BE2C (cell line): Measurements from ENCODE around the gene ABTB2.

Source experiments
- DNase-seq: peaks from one replicate; pipeline ENCODE4 v3.0.0-alpha.2; 2020
- H3K27me3 ChIP-seq: fragments of 250-450 bp; sonication (Bioruptor Pico); 2 replicates; pipeline ENCODE4 v1.5.1; 2020; ENCODE audit warnings: mild to moderate bottlenecking
- H3K36me3 ChIP-seq: fragments of 250-450 bp; sonication (Bioruptor Pico); 2 replicates; pipeline ENCODE4 v1.5.1; 2020; ENCODE audit warnings: mild to moderate bottlenecking
- H3K4me1 ChIP-seq: fragments of 250-450 bp; sonication (Bioruptor Pico); 2 replicates; pipeline ENCODE4 v1.5.1; 2020
- H3K4me3 ChIP-seq: 2 replicates; pipeline ENCODE4 v1.5.1; 2011; ENCODE audit warnings: low read depth, low read length
- H3K9me3 ChIP-seq: fragments of 250-450 bp; sonication (Bioruptor Pico); 2 replicates; pipeline ENCODE4 v1.5.1; 2020
- TF ChIP-seq, protein P1 (sequence below): IDR thresholded peaks from 2 replicates; pipeline ENCODE4 v1.5.1; 2012; ENCODE audit warnings: mild to moderate bottlenecking, low read depth, low read length

ABTB2 gene

DNA sequence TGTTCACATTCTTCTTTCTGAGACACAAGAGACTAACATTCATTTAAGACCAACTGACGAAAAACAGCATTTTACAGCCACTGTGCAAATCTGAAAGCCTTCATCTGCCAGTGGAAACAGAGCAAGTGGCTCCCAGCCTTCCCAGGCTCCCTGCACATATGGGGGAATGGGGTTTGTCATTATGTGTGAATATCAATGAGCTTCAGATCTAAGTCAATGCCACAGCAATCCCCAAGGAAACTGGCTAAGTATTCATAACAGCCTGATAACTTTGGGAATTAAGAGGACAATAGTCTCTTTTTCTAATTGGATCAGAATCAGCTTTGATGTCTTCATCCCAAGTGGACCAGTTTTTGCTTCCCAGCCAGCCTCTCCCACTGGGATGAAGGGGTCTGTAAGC is 66.9 kb downstream of the ABTB2 start:
- no peaks in the 10 kb centered on the region for H3K27me3 ChIP-seq
- H3K4me1 ChIP-seq: no peaks in the 10 kb centered on the region
- no peak for DNase-seq
- H3K9me3 ChIP-seq: no peaks in the 10 kb centered on the region
- no peak overlapping the region for H3K4me3 ChIP-seq
- H3K36me3 ChIP-seq: no peaks in the 10 kb centered on the region
- TF ChIP-seq, protein P1, sequence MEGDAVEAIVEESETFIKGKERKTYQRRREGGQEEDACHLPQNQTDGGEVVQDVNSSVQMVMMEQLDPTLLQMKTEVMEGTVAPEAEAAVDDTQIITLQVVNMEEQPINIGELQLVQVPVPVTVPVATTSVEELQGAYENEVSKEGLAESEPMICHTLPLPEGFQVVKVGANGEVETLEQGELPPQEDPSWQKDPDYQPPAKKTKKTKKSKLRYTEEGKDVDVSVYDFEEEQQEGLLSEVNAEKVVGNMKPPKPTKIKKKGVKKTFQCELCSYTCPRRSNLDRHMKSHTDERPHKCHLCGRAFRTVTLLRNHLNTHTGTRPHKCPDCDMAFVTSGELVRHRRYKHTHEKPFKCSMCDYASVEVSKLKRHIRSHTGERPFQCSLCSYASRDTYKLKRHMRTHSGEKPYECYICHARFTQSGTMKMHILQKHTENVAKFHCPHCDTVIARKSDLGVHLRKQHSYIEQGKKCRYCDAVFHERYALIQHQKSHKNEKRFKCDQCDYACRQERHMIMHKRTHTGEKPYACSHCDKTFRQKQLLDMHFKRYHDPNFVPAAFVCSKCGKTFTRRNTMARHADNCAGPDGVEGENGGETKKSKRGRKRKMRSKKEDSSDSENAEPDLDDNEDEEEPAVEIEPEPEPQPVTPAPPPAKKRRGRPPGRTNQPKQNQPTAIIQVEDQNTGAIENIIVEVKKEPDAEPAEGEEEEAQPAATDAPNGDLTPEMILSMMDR: no peak

- no peaks in the 10 kb centered on the region for H3K27me3 ChIP-seq
- no peaks in the 10 kb centered on the region for H3K36me3 ChIP-seq
- TF ChIP-seq, protein P1: no peak
- peaks cover 11% of the 10 kb centered on the region for H3K4me1 ChIP-seq
- no peaks in the 10 kb centered on the region for H3K9me3 ChIP-seq
- no peak for DNase-seq
- no peak overlapping the region for H3K4me3 ChIP-seq
Measured at GRCh38 chr11:34288492-34288891, 69.3 kb downstream of the ABTB2 start.

- Histone ChIP-seq H3K4me3 (peak overlapping the region; percentile 32), H3K9me3 (no peaks in the 10 kb centered on the region), H3K27me3 (no peaks in the 10 kb centered on the region), H3K36me3 (no peaks in the 10 kb centered on the region), H3K4me1 (peaks cover 11% of the 10 kb centered on the region)
- TF ChIP-seq, protein P1: no peak
- DNase-seq: peak; percentile 63
Measured at GRCh38 chr11:34284811-34285481, 72.9 kb downstream of the ABTB2 start.

DNA sequence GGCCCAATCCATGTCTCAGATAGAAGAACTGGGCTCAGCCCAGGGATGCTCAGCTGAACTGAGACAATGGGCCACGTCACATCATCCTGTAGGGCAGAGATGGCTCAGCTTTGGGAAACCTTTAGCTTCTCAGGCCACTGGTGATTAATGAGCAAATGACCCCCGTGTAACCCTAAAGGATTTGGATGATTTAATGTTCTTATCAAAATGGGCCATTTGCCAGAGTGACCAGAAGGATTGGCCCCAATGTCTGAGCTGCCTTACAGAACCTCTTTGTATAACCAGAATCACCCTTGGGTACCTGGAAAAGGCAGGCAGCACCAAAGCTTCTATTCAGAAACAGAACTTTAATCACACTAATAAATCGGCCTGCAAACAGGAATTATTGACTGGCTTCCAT is 73.7 kb downstream of the ABTB2 start:
- Histone ChIP-seq H3K36me3 (no peaks in the 10 kb centered on the region), H3K9me3 (no peaks in the 10 kb centered on the region), H3K27me3 (no peaks in the 10 kb centered on the region), H3K4me3 (no peak overlapping the region), H3K4me1 (peaks cover 11% of the 10 kb centered on the region)
- DNase-seq: no peak
- TF ChIP-seq, protein P1: no peak

DNA sequence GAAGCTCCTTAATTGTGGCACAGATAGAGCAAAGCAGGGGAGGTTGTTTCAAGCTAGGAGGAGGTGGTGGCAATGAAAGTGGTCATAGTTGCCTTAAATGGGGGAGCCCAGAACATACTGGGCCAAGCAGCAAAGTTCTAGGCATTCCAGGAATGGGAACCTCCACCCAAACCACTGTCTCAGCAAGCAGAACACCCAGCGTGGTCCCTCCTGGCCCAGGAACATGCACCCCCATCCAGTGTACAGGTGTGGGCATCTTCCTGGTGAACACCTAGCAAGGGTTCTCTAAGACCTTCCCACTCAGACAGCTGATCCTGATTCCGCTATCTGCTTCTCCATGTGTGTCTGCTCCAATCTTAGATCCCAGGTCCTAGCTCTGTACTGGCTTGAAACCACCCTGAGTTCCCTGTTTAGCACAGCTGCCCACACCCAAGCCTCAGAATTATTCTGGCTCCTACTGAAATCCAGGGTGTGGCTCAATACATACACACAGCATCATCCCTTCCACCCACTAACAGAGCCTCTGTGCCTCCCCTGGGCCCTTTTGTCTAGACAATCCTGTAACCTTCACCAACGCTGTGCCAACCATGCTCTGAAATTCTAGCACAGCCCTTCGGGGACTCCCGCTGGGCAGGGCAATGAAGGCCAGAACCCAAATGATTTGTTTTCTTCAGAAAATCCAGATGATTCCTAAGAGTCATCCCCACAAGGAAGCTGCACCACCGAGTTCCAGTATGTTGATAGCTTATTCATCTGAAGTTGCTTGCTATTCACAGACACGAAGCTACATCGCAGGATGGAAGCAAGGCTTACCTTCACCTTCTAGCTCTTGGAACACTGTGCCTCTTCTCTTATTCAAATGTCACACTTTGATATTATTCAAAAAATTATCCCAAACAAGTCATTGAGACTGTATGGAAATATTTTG is 76.6 kb downstream of the ABTB2 start:
- peaks cover 11% of the 10 kb centered on the region for H3K4me1 ChIP-seq
- no peak for DNase-seq

More for the DNA sequence above, 76.6 kb downstream of the ABTB2 start:
- no peak overlapping the region for H3K4me3 ChIP-seq
- TF ChIP-seq, protein P1: no peak
- no peaks in the 10 kb centered on the region for H3K9me3 ChIP-seq
- H3K36me3 ChIP-seq: no peaks in the 10 kb centered on the region
- H3K27me3 ChIP-seq: no peaks in the 10 kb centered on the region
